A673 (cell line): Measurements from ENCODE around the gene XRCC1.

Source experiments
- CTCF ChIP-seq: fragments of 300-800, 200-600 bp; sonication (generic); conservative IDR thresholded peaks from 2 replicates; pipeline ENCODE4 v1.5.1; 2017; ENCODE audit warnings: low read depth, mild to moderate bottlenecking, antibody characterized with exemption, low read length, moderate library complexity, mixed read lengths
- EZH2 ChIP-seq: fragments of 200-600 bp; sonication (generic); IDR thresholded peaks from 2 replicates; pipeline ENCODE4 v1.6.1; 2017; ENCODE audit warnings: borderline replicate concordance, low read depth, mild to moderate bottlenecking, mixed read lengths, antibody characterized with exemption, low read length; ENCODE audit not compliant: poor library complexity, severe bottlenecking

GRCh38 chr19:43591904-43592772 is 16.8 kb upstream of the XRCC1 start:
- TF ChIP-seq CTCF (no peak), EZH2 (no peak)
